Stimulated activated memory B cell treated with anti-CD40 and anti-IgM and Interleukin-4, amounts not matched to agents 10 μg/mL and 1 μg/mL and 100 μg/mL, for 72 hours (primary cell): Measurements from ENCODE around the gene CABLES1.
"Not testable (repeated sequence)": the region's sequence is repeated elsewhere in the genome, so short reads cannot be mapped to it uniquely, and the experiment has no call there.

Source experiments
- ATAC-seq: fragments of 150-1000 bp; cut with Tn5 transposase; 2 replicates; pipeline ENCODE4 v1.10.0; 2021
- H3K27ac Mint-ChIP-seq: one replicate; pipeline ENCODE4 v1.8.0; 2022; ENCODE audit warnings: mild to moderate bottlenecking, mixed read lengths
- H3K27me3 Mint-ChIP-seq: one replicate; pipeline ENCODE4 v1.8.0; 2022; ENCODE audit warnings: mixed read lengths
- H3K36me3 Mint-ChIP-seq: one replicate; pipeline ENCODE4 v1.8.0; 2022; ENCODE audit warnings: mixed read lengths
- H3K4me1 Mint-ChIP-seq: one replicate; pipeline ENCODE4 v1.8.0; 2022; ENCODE audit warnings: mixed read lengths
- H3K4me3 Mint-ChIP-seq: one replicate; pipeline ENCODE4 v1.8.0; 2022; ENCODE audit warnings: mild to moderate bottlenecking, moderate library complexity, mixed read lengths
- H3K9me3 Mint-ChIP-seq: one replicate; pipeline ENCODE4 v1.8.0; 2022; ENCODE audit warnings: mixed read lengths

The CABLES1 gene

DNA sequence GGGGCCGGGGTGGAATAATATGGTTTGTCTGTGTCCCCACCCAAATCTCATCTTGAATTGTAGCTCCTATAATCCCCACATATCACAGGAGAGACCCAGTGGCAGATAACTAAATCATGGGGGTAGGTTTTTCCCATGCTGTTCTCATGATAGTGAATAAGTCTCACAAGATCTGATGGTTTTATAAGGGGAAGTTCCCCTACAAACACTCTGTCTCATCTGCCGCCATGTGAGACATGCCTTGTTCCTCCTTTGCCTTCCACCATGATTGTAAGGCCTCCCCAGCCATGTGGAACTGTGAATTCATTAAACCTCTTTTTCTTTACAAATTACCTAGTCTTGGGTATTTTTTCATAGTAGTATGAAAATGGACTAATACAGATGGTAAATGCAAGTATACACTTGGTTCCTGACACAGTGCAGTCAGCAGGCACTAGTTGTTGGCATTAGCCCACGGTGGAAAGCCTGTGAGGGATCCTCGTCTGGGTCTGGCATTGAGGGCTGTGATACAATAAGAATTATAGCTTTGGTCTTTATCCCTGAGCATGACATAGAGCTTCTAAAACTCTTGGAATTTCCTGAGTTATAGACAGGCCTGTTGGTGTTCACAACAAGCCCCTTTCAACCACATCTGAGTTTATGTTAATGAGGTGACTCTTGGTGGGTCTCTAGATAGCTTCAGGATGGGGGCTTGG lies 135.8 kb downstream of the CABLES1 start:
- Mint-ChIP-seq H3K9me3 (peaks cover 22% of the 10 kb centered on the region), H3K4me3 (no peak overlapping the region), H3K36me3 (peaks cover 13% of the 10 kb centered on the region), H3K27me3 (no peaks in the 10 kb centered on the region), H3K4me1 (peaks cover 32% of the 10 kb centered on the region), H3K27ac (no peak overlapping the region)
- ATAC-seq = no peak

DNA sequence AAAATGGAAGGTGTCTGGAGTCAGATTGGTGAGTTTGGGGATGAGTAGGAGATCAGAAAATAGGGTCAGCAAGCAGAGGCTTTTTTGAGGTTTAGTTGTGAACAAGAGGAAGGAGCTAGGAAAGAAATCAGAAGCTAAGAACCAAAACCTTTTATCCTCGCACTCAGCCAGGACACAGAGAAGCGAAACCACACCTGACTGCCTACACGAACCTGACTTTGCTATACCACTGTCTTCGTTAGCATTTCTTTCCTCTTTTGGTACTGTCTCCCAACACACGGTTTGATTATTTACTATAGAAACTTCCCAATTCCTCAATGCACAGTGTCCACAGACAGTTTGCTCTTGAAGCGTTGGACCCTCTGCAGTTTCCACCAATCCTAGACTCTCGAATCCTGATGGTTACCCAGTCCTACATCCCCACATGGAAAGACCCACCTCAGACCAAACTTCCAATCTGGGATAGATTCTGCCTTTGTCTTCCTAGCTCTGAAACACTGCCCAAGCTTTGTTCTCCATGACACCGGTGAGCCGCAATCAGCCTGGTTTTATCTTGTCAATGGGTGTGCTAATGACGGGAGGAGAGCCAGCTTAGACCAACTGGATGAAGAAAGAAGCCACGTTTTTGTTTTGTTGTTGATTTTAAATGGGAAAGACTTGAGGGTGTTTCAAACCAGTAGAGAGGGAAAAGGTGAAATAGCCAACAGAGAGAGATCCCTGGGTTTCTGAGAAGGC lies 137.4 kb downstream of the CABLES1 start:
- peaks cover 20% of the 10 kb centered on the region for H3K4me1 Mint-ChIP-seq
- H3K27ac Mint-ChIP-seq = no peak overlapping the region
- H3K36me3 Mint-ChIP-seq = peaks cover 24% of the 10 kb centered on the region
- ATAC-seq = no peak
- no peak overlapping the region for H3K4me3 Mint-ChIP-seq
- peaks cover 28% of the 10 kb centered on the region for H3K9me3 Mint-ChIP-seq
- no peaks in the 10 kb centered on the region for H3K27me3 Mint-ChIP-seq

DNA sequence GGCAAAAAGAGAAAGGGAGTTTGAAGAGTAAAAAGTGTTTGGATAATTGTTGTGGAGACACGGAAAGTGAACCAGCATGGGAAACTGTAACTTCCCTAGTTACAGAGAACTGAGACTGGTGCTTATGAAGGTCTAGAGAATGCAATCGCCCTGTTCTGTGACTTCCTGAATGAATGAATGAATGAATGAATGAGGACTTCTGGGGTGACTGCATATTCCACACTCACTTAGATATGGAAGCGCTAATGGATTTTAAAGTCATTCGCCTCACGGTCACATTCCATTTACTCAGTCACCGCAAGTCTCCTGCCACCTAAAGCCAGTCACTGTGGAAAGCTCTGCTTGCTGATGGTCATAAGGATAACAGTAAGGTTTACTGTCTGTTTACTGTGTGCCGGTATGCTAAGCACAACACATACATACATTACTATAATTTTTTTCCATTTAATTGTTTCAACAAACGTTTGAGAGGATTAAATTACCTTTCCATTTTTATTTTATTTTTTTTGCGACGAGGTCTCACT lies 138.2 kb downstream of the CABLES1 start:
- Mint-ChIP-seq H3K9me3 (peaks cover 30% of the 10 kb centered on the region), H3K4me3 (no peak overlapping the region), H3K4me1 (peaks cover 11% of the 10 kb centered on the region), H3K36me3 (peaks cover 31% of the 10 kb centered on the region), H3K27ac (no peak overlapping the region), H3K27me3 (no peaks in the 10 kb centered on the region)
- no peak for ATAC-seq

DNA sequence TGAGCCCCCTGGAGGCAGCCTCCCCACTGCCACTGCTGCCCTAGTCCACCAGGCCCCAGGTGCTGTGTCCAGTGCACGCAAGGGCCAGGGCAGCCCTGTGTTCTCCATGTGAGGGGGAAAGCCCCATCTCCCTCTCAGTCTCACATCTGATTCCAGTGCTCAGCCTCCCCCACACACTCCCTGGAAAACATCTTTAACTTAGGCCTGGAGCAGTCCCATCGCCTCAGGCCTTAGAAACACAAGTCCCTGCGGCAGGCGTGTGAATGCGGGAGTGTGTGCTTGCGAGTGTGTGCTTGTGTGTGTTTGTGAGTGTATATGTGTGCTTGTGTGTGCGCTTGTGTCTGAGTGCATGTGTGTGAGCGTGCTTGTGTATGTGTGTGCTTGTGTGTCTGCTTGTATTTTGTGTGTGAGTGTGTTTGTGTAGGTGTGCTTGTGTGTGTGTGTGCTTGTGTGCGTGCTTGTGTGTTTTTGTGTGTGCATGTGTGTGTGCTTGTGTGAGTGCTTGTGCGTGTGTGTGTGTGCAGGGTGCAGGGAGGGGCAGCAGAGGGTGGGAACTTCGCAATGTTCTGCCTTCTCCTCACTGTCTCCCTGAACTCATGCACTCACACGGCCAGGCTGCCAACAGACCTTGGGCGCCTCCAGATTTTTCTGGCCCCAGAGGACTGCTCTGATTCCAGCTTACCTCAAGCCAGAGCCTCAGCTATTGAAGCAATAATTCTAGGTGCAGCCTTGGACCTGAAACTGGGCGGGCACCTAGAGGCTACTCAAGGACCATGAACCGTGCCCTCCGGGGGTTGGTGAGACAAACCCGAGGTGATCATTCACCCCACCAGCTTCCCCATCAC lies 139.6 kb downstream of the CABLES1 start:
- no peaks in the 10 kb centered on the region for H3K27me3 Mint-ChIP-seq
- H3K4me1 Mint-ChIP-seq = peaks cover 5% of the 10 kb centered on the region
- no peak for ATAC-seq
- peaks cover 23% of the 10 kb centered on the region for H3K36me3 Mint-ChIP-seq
- H3K4me3 Mint-ChIP-seq = no peak overlapping the region
- H3K9me3 Mint-ChIP-seq = peaks cover 24% of the 10 kb centered on the region
- no peak overlapping the region for H3K27ac Mint-ChIP-seq

DNA sequence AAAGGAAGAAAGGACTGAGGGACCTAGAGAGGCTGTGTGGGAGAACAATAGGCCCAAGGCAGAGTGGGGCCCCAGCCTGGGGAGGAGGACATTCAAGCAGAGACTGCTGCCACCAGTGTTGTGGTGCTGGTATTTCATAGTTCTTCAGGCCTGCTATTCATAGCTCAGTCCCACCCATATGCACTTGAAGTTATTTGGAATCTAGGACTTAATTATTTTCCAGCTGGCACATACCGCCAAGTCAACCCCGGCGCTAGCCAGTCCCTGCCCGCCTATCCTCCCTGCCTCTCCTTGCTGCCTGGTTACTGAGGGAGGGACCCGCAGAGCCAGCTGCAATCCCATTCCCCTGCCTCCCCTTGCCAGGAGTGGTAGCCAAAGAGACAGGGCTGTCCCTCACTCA lies 141.2 kb downstream of the CABLES1 start:
- H3K27me3 Mint-ChIP-seq = no peaks in the 10 kb centered on the region
- H3K4me3 Mint-ChIP-seq = no peak overlapping the region
- H3K9me3 Mint-ChIP-seq = peaks cover 16% of the 10 kb centered on the region
- no peak overlapping the region for H3K27ac Mint-ChIP-seq
- no peak for ATAC-seq
- H3K36me3 Mint-ChIP-seq = peaks cover 23% of the 10 kb centered on the region
- peaks cover 5% of the 10 kb centered on the region for H3K4me1 Mint-ChIP-seq

DNA sequence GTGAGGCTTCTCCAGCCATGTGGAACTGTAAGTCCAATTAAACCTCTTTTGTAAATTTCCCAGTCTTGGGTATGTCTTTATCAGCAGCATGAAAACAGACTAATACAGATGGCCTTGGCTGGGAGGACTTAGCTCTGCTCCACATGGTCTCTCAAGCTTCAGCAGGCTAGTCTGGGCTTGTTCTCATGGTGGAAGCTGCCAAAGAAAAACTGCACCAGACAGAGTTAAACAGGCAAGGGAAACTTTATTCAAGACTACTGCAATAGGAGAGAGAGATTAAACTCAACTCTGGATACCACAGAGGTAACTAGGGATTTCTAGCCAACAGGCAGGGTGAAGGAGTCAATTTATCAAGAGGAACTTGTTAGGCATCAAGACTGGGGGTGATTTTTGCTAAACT lies 142.1 kb downstream of the CABLES1 start:
- ATAC-seq = no peak
- H3K9me3 Mint-ChIP-seq = peaks cover 16% of the 10 kb centered on the region
- H3K27ac Mint-ChIP-seq = no peak overlapping the region
- no peak overlapping the region for H3K4me3 Mint-ChIP-seq
- peaks cover 5% of the 10 kb centered on the region for H3K4me1 Mint-ChIP-seq
- H3K27me3 Mint-ChIP-seq = no peaks in the 10 kb centered on the region
- H3K36me3 Mint-ChIP-seq = peaks cover 23% of the 10 kb centered on the region

DNA sequence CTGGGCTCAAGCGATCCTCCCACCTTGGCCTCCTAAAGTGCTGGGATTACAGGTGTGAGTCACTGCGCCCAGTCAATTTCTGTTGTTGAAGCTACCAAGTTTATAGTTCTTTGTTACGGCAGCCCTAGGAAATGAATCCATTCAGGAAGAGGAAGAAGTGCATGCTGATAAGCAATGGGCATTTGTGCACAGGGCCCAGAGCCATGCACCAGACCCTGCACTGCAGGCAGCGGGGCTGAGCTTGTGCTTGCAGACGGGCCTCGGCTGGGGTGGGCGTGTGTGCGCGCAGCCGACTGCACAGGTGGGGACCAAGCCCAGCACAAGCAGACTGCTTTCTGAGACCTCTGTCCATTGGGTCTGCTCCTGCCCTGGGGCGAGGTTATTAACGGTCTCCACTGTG lies 144.6 kb downstream of the CABLES1 start:
- no peaks in the 10 kb centered on the region for H3K27me3 Mint-ChIP-seq
- H3K36me3 Mint-ChIP-seq = peaks cover 23% of the 10 kb centered on the region
- H3K9me3 Mint-ChIP-seq = peaks cover 12% of the 10 kb centered on the region
- no peak overlapping the region for H3K4me3 Mint-ChIP-seq
- H3K4me1 Mint-ChIP-seq = peaks cover 9% of the 10 kb centered on the region
- H3K27ac Mint-ChIP-seq = no peak overlapping the region
- ATAC-seq = no peak

DNA sequence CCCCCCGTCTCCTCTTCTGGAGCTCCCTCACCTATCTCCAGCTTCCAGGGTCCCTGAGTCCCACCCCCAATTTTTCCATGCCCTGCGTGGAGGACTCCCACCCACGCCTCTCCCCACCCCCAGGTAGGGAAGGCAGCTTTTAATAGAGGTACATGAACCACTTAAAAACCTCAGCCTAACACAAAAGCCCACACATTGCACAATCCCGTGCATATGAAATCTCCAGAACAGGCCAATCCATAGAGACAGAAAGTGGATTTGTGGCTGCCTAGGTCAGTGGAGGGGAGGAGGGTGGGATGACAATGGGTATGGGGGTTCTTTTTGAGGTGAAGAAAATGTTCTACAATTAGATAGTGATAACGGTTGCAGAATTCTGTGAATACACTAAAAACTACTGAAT lies 145.6 kb downstream of the CABLES1 start:
- H3K9me3 Mint-ChIP-seq = peaks cover 12% of the 10 kb centered on the region
- H3K27me3 Mint-ChIP-seq = no peaks in the 10 kb centered on the region
- ATAC-seq = no peak
- peaks cover 13% of the 10 kb centered on the region for H3K4me1 Mint-ChIP-seq
- peaks cover 18% of the 10 kb centered on the region for H3K36me3 Mint-ChIP-seq
- H3K27ac Mint-ChIP-seq = no peak overlapping the region
- H3K4me3 Mint-ChIP-seq = no peak overlapping the region

DNA sequence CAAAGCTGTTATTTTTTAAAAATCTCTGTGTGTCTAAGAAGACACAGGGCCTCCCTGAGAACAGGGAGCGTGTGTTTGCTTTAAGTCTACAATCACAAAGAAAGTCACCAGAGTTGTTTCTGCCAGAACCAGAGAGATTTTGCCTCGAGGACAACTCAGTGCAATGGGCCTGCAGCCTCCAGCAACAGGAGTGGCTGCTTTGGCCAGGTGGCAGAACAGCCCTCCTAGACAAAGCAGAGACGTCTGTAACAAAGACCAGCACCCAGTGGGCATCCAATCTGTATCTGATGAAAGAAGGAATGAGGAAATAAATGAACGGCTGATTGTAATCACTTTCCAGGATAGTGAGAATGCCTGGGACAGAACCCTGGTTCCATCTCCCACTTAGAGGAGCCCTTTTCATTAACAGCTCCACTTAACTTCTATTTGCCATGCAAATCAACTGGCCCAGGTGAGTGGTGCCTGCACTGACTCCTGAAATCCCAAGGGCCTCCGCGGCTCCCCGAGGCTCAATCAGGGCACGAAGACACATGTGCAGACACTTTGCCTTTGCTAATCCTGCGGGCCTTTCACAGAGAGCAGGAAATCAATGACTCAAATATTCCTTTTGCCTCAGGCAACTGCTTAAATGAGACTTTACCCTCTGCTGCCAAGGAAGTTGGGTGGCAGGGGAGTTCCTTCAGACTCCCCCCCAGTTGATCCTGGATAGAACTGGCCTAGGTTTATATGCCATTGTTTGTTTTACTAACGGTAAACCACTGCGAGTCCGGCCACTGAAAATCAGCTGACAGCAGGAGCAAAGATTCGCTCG lies 146.5 kb downstream of the CABLES1 start:
- peaks cover 14% of the 10 kb centered on the region for H3K36me3 Mint-ChIP-seq
- ATAC-seq = no peak
- H3K4me3 Mint-ChIP-seq = no peak overlapping the region
- H3K27me3 Mint-ChIP-seq = no peaks in the 10 kb centered on the region
- no peak overlapping the region for H3K27ac Mint-ChIP-seq
- H3K9me3 Mint-ChIP-seq = peaks cover 9% of the 10 kb centered on the region
- peaks cover 13% of the 10 kb centered on the region for H3K4me1 Mint-ChIP-seq

DNA sequence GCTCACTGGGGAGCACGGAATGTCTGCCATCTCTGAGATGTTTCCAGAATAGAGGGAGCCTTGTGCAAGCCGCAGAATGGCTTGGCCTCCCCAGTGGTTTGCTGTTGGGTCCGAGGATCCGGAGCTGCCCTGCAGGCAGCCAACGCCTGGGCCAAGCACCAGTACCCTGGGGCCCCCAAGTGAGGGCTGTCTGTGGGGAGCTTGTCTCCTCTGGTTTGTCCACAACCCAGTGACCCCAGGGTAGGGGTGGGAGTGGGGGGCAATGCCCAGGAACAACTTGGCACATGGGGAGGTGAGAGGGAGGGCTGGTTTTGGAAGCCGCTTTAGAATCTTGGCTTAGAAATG lies 147.1 kb downstream of the CABLES1 start:
- no peak for ATAC-seq
- Mint-ChIP-seq H3K4me1 (peaks cover 13% of the 10 kb centered on the region), H3K9me3 (peaks cover 6% of the 10 kb centered on the region), H3K4me3 (no peak overlapping the region), H3K27me3 (no peaks in the 10 kb centered on the region), H3K36me3 (peaks cover 9% of the 10 kb centered on the region), H3K27ac (no peak overlapping the region)

DNA sequence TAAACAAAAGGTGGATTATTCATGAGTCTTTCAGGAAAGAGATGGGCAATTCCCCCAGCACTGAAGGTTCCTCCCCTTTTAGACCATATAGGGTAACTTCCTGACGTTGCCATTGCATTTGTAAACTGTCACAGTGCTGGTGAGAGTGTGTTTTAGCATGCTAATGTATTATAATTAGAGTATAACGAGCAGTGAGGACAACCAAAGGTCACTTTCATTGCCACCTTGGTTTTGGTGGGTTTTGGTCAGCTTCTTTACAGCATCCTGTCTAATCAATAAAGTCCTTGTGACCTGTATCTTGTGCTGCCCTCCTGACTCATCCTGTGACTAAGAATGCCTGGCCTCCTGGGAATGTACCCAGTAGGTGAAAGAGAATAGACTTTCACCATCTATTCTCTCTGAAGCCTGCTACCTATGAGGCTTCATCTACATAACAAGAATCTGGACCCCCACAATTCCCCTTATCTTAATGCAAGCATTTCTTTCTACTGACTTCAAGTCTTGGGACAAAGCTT lies 148.7 kb downstream of the CABLES1 start:
- Mint-ChIP-seq H3K4me1 (peaks cover 13% of the 10 kb centered on the region), H3K9me3 (no peaks in the 10 kb centered on the region), H3K4me3 (no peak overlapping the region), H3K36me3 (no peaks in the 10 kb centered on the region), H3K27ac (no peak overlapping the region), H3K27me3 (no peaks in the 10 kb centered on the region)
- ATAC-seq = peak; percentile 81

DNA sequence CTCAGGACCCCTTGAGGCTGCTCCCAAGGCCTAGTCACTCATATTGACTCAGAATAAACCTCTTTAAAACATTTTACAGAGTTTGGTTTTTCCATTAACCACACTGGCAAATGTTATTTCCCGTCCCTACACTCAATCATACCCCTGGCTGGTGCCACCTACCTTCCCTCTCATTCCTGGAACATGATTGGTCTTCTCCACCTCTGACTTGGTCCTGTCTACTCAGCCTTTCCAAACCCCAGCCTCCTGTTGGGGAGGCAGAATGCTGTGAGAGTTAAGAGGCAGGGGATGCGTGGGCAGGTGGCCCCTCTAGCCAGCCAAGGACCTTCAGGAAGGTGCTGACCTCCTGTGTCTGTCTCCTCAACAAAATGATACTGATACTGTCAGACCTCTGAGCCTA lies 149.3 kb downstream of the CABLES1 start:
- no peaks in the 10 kb centered on the region for H3K36me3 Mint-ChIP-seq
- no peak overlapping the region for H3K4me3 Mint-ChIP-seq
- no peaks in the 10 kb centered on the region for H3K9me3 Mint-ChIP-seq
- H3K4me1 Mint-ChIP-seq = peaks cover 13% of the 10 kb centered on the region
- H3K27me3 Mint-ChIP-seq = no peaks in the 10 kb centered on the region
- H3K27ac Mint-ChIP-seq = peak overlapping the region; percentile 8
- ATAC-seq = no peak

DNA sequence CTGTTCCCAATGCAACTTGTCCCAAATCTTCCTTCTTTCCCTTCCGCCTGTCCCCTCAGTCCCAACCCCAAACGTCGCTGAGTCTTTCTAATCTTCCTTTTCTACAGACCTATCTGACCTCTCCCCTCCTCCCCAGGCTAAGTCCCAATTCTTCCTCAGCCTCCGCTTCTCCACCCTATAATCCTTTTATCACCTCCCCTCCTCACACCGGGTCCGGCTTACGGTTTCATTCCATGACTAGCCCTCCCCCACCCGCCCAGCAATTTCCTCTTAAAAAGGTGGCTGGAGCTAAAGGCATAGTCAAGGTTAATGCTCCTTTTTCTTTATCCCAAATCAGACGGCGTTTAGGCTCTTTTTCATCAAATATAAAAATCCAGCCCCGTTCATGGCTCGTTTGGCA lies 150.3 kb downstream of the CABLES1 start:
- not testable (repeated sequence) for H3K27me3 Mint-ChIP-seq, ATAC-seq, H3K4me3 Mint-ChIP-seq, H3K9me3 Mint-ChIP-seq, H3K36me3 Mint-ChIP-seq
- Mint-ChIP-seq H3K4me1 (peaks cover 13% of the 10 kb centered on the region), H3K27ac (peak overlapping the region; percentile 8)

DNA sequence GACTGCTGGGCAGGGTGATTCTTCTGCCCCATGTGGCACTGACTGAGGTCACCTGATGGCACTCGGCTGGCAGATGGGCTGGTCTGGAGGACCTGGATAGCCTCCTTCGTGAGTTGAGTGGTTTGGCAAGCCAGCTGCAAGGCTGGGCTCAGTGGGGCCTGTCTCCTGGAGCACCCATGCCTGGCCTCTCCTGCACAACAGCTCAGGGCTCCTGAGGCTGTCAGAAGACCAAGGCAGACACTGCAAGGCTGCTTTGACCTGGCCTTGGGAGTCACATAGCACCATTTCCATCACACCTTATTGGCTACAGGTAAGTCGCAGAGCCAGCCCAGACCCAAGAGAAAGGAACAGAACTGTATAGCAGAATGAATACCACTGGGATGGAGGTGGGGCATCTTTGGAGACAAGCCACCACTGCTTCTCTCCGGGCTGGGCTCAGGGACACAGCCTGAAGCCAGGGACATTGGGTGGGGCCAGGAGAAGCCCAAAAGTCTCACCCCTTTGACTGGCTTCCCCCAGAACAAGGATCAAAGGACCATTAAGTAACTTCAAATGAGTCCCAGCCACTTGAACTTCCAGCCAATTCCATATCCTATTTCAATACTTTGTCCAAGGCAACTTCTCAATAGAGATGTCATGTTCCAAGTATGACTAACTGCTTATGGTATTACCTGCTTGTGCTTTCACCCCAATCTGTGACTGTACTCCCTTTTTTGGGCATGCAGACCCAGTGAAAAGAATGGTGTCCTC lies 156.3 kb downstream of the CABLES1 start:
- no peaks in the 10 kb centered on the region for H3K9me3 Mint-ChIP-seq
- no peak overlapping the region for H3K27ac Mint-ChIP-seq
- H3K27me3 Mint-ChIP-seq = no peaks in the 10 kb centered on the region
- no peak overlapping the region for H3K4me3 Mint-ChIP-seq
- peaks cover 12% of the 10 kb centered on the region for H3K36me3 Mint-ChIP-seq
- ATAC-seq = no peak
- H3K4me1 Mint-ChIP-seq = no peaks in the 10 kb centered on the region
